Caco-2 (cell line): Measurements from ENCODE around the gene VWA8. TPM values are rescaled to one million over a fixed set of nuclear protein-coding genes. Genes with fewer than 3 reads are reported as not detected.
"Not testable (repeated sequence)": the region's sequence is repeated elsewhere in the genome, so short reads cannot be mapped to it uniquely, and the experiment has no call there.

Experiments used
- BruUV-seq: library from RNA; stranded (reverse); fragments of 400-500 nt; replicated peaks from 2 replicates; lab custom pipeline; 2021; lab: Mats Ljungman, UMichigan
- CTCF ChIA-PET: fragments of 300-600 bp; sonication (Branson Sonifier 250); formaldehyde crosslinking; loops from one replicate; lab custom pipeline; 2022; ENCODE audit warnings: antibody characterized with exemption; lab: Charles Lee
- POLR2A ChIA-PET: fragments of 300-600 bp; sonication (Branson Sonifier 250); formaldehyde crosslinking; loops from one replicate; lab custom pipeline; 2022; ENCODE audit warnings: antibody characterized with exemption; lab: Charles Lee
- DNase-seq, 2 experiments: peaks; one replicate each; pipeline versions ENCODE4 v3.0.0 to v3.0.0-alpha.2; 2020 to 2022
- H3K27me3 ChIP-seq: replicated peaks from 2 replicates; pipeline ENCODE4 v1.6.0; 2011; ENCODE audit warnings: low read length; ENCODE audit not compliant: control insufficient read depth, insufficient read depth
- H3K36me3 ChIP-seq: 2 replicates; pipeline ENCODE4 v1.5.1; 2011; ENCODE audit warnings: low read length; ENCODE audit not compliant: control insufficient read depth, insufficient read depth
- H3K4me1 ChIP-seq: fragments of 250-450 bp; sonication (Bioruptor Pico); 2 replicates; pipeline ENCODE4 v1.5.1; 2020; ENCODE audit warnings: mild to moderate bottlenecking
- H3K4me3 ChIP-seq: 2 replicates; pipeline ENCODE4 v1.5.1; 2011; ENCODE audit warnings: low read depth, mild to moderate bottlenecking, control low read depth, low read length
- H3K9me3 ChIP-seq: fragments of 250-450 bp; sonication (Bioruptor Pico); 2 replicates; pipeline ENCODE4 v1.5.1; 2020; ENCODE audit warnings: mild to moderate bottlenecking, moderate library complexity
- H3K27ac Mint-ChIP-seq: one replicate; pipeline ENCODE4 v1.8.0; 2022; ENCODE audit warnings: mixed read lengths; ENCODE audit not compliant: unreplicated experiment
- H3K27me3 Mint-ChIP-seq: one replicate; pipeline ENCODE4 v1.8.0; 2022; ENCODE audit warnings: mixed read lengths; ENCODE audit not compliant: insufficient read depth, unreplicated experiment
- H3K36me3 Mint-ChIP-seq: one replicate; pipeline ENCODE4 v1.8.0; 2022; ENCODE audit warnings: mild to moderate bottlenecking, mixed read lengths; ENCODE audit not compliant: insufficient read depth, unreplicated experiment
- H3K4me1 Mint-ChIP-seq: one replicate; pipeline ENCODE4 v1.8.0; 2022; ENCODE audit warnings: low read depth, mixed read lengths; ENCODE audit not compliant: unreplicated experiment
- H3K4me3 Mint-ChIP-seq: one replicate; pipeline ENCODE4 v1.8.0; 2022; ENCODE audit warnings: mild to moderate bottlenecking, moderate library complexity, mixed read lengths; ENCODE audit not compliant: unreplicated experiment
- H3K9me3 Mint-ChIP-seq: one replicate; pipeline ENCODE4 v1.8.0; 2022; ENCODE audit warnings: mixed read lengths; ENCODE audit not compliant: unreplicated experiment
- intact Hi-C: fragments of 100-400 bp; cut with micrococcal nuclease; formaldehyde crosslinking; loops from one replicate; pipeline ENCODE4 v1.10.0; 2022; ENCODE audit not compliant: unreplicated experiment
- total RNA-seq: library from RNA; stranded (reverse); gene quantifications from 2 replicates; pipeline ENCODE4 v1.2.3, GENCODE V29; 2022
- TF ChIP-seq, protein P1 (sequence below), 2 experiments: fragments of 200-600 bp in 1 of 2; IDR thresholded peaks; 1 replicate in 1 of 2; 2 replicates in 1 of 2; pipeline versions ENCODE4 v1.5.1 to v1.8.0; 2011 to 2022; ENCODE audit warnings: antibody characterized with exemption in 1 of 2, control low read depth in 1 of 2, inconsistent platforms in 1 of 2, low read depth in 1 of 2, low read length in 1 of 2, mild to moderate bottlenecking in 1 of 2, moderate library complexity in 1 of 2; ENCODE audit not compliant: insufficient read depth in 1 of 2, severe bottlenecking in 1 of 2, unreplicated experiment in 1 of 2

VWA8 gene
- total RNA-seq, 1 experiment from 2014 or later: 20.7 TPM

DNA sequence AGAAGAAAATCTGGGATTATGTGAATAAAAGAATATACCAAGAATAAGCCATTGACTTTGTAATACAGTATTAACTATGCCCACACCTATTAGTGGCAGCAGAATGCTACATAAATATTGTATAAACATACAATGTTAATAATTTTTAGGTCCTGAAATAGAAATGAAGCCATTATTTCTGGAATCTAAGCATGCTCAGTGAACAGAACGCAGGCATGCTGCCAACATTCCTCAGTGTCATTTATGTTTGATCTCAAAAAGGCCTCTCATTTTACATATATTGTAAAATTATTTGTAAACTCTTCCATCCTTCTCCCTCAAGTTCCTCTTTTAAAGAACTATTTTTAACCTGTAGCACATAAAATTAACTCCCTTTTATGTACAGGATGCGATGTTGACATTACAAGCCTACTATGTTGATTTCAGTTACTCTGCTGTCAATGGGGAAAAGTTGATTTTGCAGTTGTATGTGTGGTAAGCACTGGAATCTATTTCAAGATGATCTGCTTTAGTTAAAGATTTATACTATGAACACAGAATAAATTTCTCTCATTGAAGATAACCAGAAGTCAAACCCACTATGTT lies 118.8 kb downstream of the VWA8 start:
- no peak overlapping the region for H3K4me3 Mint-ChIP-seq
- DNase-seq: no peak
- Histone ChIP-seq H3K27me3 (no peaks in the 10 kb centered on the region), H3K4me1 (no peaks in the 10 kb centered on the region), H3K9me3 (no peaks in the 10 kb centered on the region), H3K36me3 (no peaks in the 10 kb centered on the region), H3K4me3 (no peak overlapping the region)
- H3K36me3 Mint-ChIP-seq: peaks cover 8% of the 10 kb centered on the region
- TF ChIP-seq, protein P1, sequence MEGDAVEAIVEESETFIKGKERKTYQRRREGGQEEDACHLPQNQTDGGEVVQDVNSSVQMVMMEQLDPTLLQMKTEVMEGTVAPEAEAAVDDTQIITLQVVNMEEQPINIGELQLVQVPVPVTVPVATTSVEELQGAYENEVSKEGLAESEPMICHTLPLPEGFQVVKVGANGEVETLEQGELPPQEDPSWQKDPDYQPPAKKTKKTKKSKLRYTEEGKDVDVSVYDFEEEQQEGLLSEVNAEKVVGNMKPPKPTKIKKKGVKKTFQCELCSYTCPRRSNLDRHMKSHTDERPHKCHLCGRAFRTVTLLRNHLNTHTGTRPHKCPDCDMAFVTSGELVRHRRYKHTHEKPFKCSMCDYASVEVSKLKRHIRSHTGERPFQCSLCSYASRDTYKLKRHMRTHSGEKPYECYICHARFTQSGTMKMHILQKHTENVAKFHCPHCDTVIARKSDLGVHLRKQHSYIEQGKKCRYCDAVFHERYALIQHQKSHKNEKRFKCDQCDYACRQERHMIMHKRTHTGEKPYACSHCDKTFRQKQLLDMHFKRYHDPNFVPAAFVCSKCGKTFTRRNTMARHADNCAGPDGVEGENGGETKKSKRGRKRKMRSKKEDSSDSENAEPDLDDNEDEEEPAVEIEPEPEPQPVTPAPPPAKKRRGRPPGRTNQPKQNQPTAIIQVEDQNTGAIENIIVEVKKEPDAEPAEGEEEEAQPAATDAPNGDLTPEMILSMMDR (IDR thresholded peaks at IDR 0.05; ENCODE audit: insufficient read depth in 1 of 2, low read depth in 1 of 2, low read length in 1 of 2, severe bottlenecking in 1 of 2, unreplicated experiment in 1 of 2): no peak
- intact Hi-C loops: no loop called here
- no peaks in the 10 kb centered on the region for H3K4me1 Mint-ChIP-seq
- no peaks in the 10 kb centered on the region for H3K9me3 Mint-ChIP-seq
- no peaks in the 10 kb centered on the region for H3K27me3 Mint-ChIP-seq
- H3K27ac Mint-ChIP-seq: no peak overlapping the region
- ChIA-PET POLR2A (no interaction called here), CTCF (no interaction called here)
- BruUV-seq: no TSS peak

DNA sequence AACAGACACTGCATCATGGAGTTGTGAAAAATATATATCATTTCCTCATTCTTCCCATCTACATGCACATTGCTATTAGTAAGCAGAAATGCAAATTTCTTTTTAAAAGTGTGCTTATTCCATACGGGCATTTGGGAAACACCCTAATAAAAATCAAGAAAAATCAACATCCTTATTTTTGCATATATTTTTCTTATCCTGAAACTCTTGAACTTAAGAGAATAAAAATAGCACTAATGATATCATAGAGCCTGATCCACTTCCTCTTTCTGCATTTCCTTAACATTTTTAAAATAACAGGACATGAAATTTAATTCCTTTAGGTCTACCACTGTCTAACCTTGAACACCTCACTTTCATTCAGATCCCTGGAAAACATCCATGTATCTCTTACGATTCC lies 123.3 kb downstream of the VWA8 start:
- Mint-ChIP-seq H3K27me3 (no peaks in the 10 kb centered on the region), H3K9me3 (no peaks in the 10 kb centered on the region), H3K4me3 (no peak overlapping the region), H3K4me1 (no peaks in the 10 kb centered on the region), H3K27ac (no peak overlapping the region), H3K36me3 (peaks cover 8% of the 10 kb centered on the region)
- Histone ChIP-seq H3K4me3 (no peak overlapping the region), H3K9me3 (no peaks in the 10 kb centered on the region), H3K4me1 (no peaks in the 10 kb centered on the region), H3K36me3 (no peaks in the 10 kb centered on the region; the same call in 1 of the 2 replicates), H3K27me3 (no peaks in the 10 kb centered on the region)
- no peak for DNase-seq
- POLR2A ChIA-PET: no interaction called here
- intact Hi-C loops: no loop called here
- BruUV-seq: no TSS peak
- CTCF ChIA-PET: no interaction called here
- TF ChIP-seq, protein P1 (IDR thresholded peaks at IDR 0.05; ENCODE audit: insufficient read depth in 1 of 2, low read depth in 1 of 2, low read length in 1 of 2, severe bottlenecking in 1 of 2, unreplicated experiment in 1 of 2): no peak

DNA sequence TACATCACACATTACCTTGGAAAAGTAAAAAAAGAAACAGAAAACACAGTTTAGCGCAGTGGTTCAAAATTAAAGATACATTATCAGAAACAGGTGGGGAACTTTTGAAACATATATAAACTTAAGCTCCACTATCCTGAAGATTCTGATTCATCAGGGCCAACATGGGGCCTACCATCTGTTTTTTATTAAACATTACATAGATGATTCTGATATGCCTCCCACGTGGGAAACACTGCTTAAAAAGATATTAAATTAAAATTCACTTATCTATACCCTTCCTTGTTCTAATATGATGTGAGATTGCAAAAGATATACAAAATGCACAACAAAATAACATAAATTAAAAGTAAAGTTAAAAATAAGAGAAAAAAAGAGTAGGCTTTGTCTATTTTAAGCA lies 125.0 kb downstream of the VWA8 start:
- H3K27ac Mint-ChIP-seq: no peak overlapping the region
- no peak overlapping the region for H3K4me3 ChIP-seq
- H3K4me1 Mint-ChIP-seq: no peaks in the 10 kb centered on the region
- BruUV-seq: no TSS peak
- H3K36me3 ChIP-seq: no peaks in the 10 kb centered on the region; the same call in 1 of the 2 replicates
- no peak overlapping the region for H3K4me3 Mint-ChIP-seq
- DNase-seq: no peak
- H3K4me1 ChIP-seq: no peaks in the 10 kb centered on the region
- no peaks in the 10 kb centered on the region for H3K9me3 ChIP-seq
- ChIA-PET CTCF (no interaction called here), POLR2A (no interaction called here)
- H3K9me3 Mint-ChIP-seq: no peaks in the 10 kb centered on the region
- peaks cover 8% of the 10 kb centered on the region for H3K36me3 Mint-ChIP-seq
- intact Hi-C loops: no loop called here
- H3K27me3 ChIP-seq: no peaks in the 10 kb centered on the region
- TF ChIP-seq, protein P1 (IDR thresholded peaks at IDR 0.05; ENCODE audit: insufficient read depth in 1 of 2, low read depth in 1 of 2, low read length in 1 of 2, severe bottlenecking in 1 of 2, unreplicated experiment in 1 of 2): no peak
- no peaks in the 10 kb centered on the region for H3K27me3 Mint-ChIP-seq

DNA sequence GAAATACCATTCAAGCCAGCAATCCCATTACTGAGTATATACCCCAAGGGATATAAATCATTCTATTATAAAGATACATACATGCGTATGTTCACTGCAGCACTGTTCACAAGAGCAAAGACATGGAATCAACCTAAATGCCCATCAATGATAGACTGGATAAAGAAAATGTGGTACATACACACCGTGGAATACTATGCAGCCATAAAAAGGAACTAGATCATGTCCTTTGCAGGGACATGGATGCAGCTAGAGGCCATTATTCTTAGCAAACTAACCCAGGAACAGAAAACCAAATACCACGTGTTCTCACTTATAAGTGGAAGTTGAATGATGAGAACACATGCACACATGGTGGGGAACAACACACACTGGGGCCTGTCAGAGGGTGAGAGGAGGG lies 126.2 kb downstream of the VWA8 start:
- H3K36me3 Mint-ChIP-seq, H3K9me3 Mint-ChIP-seq, H3K36me3 ChIP-seq, BruUV-seq, H3K27ac Mint-ChIP-seq, H3K27me3 Mint-ChIP-seq, POLR2A ChIA-PET, H3K9me3 ChIP-seq, H3K4me3 ChIP-seq, CTCF ChIA-PET, DNase-seq, H3K27me3 ChIP-seq, intact Hi-C loops, H3K4me1 Mint-ChIP-seq, H3K4me1 ChIP-seq, H3K4me3 Mint-ChIP-seq: not testable (repeated sequence)
